H1 (cell line): ENCODE data around the gene ULK1. TPM values are rescaled to one million over a fixed set of nuclear protein-coding genes. Genes with fewer than 3 reads are reported as not detected.

ENCODE experiments used
- CTCF ChIA-PET: fragments of 300-600 bp; sonication (Branson Sonifier 250); formaldehyde crosslinking; loops from one replicate; lab custom pipeline; 2021; ENCODE audit not compliant: partially characterized antibody; lab: Charles Lee
- POLR2A ChIA-PET: fragments of 300-600 bp; sonication (Branson Sonifier 250); formaldehyde crosslinking; loops from one replicate; lab custom pipeline; 2021; ENCODE audit warnings: inconsistent platforms; ENCODE audit not compliant: partially characterized antibody; lab: Charles Lee
- DNase-seq, 2 experiments: peaks; one replicate each; pipeline versions ENCODE4 v3.0.0 to v3.0.0-alpha.2; 2010 to 2022; ENCODE audit warnings: low spot score in 2 of 2, low read depth in 1 of 2, mixed read lengths in 1 of 2
- FAIRE-seq: peaks from 2 replicates; lab custom pipeline; 2011; peaks lifted over from hg19 to GRCh38; lab: Jason Lieb, UNC
- H2AFZ ChIP-seq: 2 replicates; pipeline ENCODE4 v1.8.1; 2012; ENCODE audit warnings: low read length, inconsistent platforms
- H2AK5ac ChIP-seq: 2 replicates; pipeline ENCODE4 v1.6.1; 2013; ENCODE audit warnings: low read depth, low read length
- H2BK120ac ChIP-seq: replicated peaks from 2 replicates; pipeline ENCODE3; 2013; ENCODE audit warnings: low read depth, low read length, inconsistent platforms
- H2BK12ac ChIP-seq: 2 replicates; pipeline ENCODE4 v1.6.1; 2013; ENCODE audit warnings: low read depth, low read length
- H2BK15ac ChIP-seq: 2 replicates; pipeline ENCODE4 v1.6.1; 2013; ENCODE audit warnings: low read length
- H2BK20ac ChIP-seq: 2 replicates; pipeline ENCODE4 v1.6.1; 2013; ENCODE audit warnings: low read length
- H2BK5ac ChIP-seq: 2 replicates; pipeline ENCODE4 v1.6.1; 2013; ENCODE audit warnings: low read depth, low read length
- H3K14ac ChIP-seq: 2 replicates; pipeline ENCODE4 v1.6.1; 2013; ENCODE audit warnings: inconsistent platforms; ENCODE audit not compliant: insufficient read length
- H3K18ac ChIP-seq: 2 replicates; pipeline ENCODE4 v1.6.1; 2013; ENCODE audit warnings: low read length; ENCODE audit errors: extremely low read depth
- H3K23ac ChIP-seq: 2 replicates; pipeline ENCODE4 v1.6.1; 2013; ENCODE audit warnings: inconsistent platforms; ENCODE audit not compliant: insufficient read length
- H3K23me2 ChIP-seq: 2 replicates; pipeline ENCODE4 v1.6.1; 2013; ENCODE audit warnings: low read depth, low read length
- H3K27ac ChIP-seq: 2 replicates; pipeline ENCODE4 v1.6.1; 2011; ENCODE audit warnings: low read depth, low read length, inconsistent platforms
- H3K27me3 ChIP-seq, 4 experiments: replicated peaks in 1 of 4; 1 replicate in 1 of 4; 2 replicates in 3 of 4; pipeline versions ENCODE4 v1.6.1 to v1.8.1; 2011 to 2013; ENCODE audit warnings: low read length in 3 of 4, mild to moderate bottlenecking in 3 of 4, inconsistent platforms in 2 of 4, mixed read lengths in 2 of 4, moderate library complexity in 1 of 4; ENCODE audit not compliant: control insufficient read depth in 3 of 4, insufficient read depth in 3 of 4; ENCODE audit errors: extremely low read depth in 1 of 4
- H3K36me3 ChIP-seq, 4 experiments: 2 replicates each; pipeline versions ENCODE4 v1.6.1 to v1.8.1; 2011 to 2013; ENCODE audit warnings: mild to moderate bottlenecking in 4 of 4, low read length in 3 of 4, moderate library complexity in 2 of 4, control low read depth in 1 of 4, inconsistent platforms in 1 of 4; ENCODE audit not compliant: insufficient read depth in 4 of 4, control insufficient read depth in 2 of 4
- H3K4ac ChIP-seq: replicated peaks from 2 replicates; pipeline ENCODE3; 2013; ENCODE audit warnings: low read length, low read depth, mixed read lengths, inconsistent platforms; ENCODE audit not compliant: insufficient read length
- H3K4me1 ChIP-seq, 4 experiments: replicated peaks in 1 of 4; 1 replicate in 1 of 4; 2 replicates in 3 of 4; pipeline versions ENCODE4 v1.6.1 to v1.8.1; 2011 to 2013; ENCODE audit warnings: low read length in 3 of 4, inconsistent platforms in 2 of 4, mixed read lengths in 1 of 4; ENCODE audit not compliant: insufficient read depth in 4 of 4, control insufficient read depth in 3 of 4
- H3K4me2 ChIP-seq, 2 experiments: 2 replicates each; pipeline versions ENCODE4 v1.6.1 to v1.8.1; 2011 to 2013; ENCODE audit warnings: low read depth in 2 of 2, low read length in 2 of 2, control low read depth in 1 of 2, inconsistent platforms in 1 of 2, mild to moderate bottlenecking in 1 of 2; ENCODE audit not compliant: insufficient read depth in 1 of 2
- H3K4me3 ChIP-seq, 4 experiments: fragments of 200-600, 300-600 bp in 1 of 4; sonication (generic), shearing (Covaris generic), sonication (Bioruptor Twin) in 1 of 4; 2 replicates each; pipeline versions ENCODE4 v1.5.1 to v1.8.1; 2011 to 2016; ENCODE audit warnings: low read length in 4 of 4, low read depth in 3 of 4, control low read depth in 2 of 4, inconsistent platforms in 2 of 4, mild to moderate bottlenecking in 2 of 4, mixed read lengths in 1 of 4, moderate library complexity in 1 of 4; ENCODE audit not compliant: insufficient read depth in 2 of 4; ENCODE audit errors: extremely low read depth in 1 of 4
- H3K56ac ChIP-seq: replicated peaks from 2 replicates; pipeline ENCODE3; 2013; ENCODE audit warnings: low read depth, mild to moderate bottlenecking, mixed read lengths, low read length, inconsistent platforms; ENCODE audit not compliant: insufficient read length
- H3K79me1 ChIP-seq: 2 replicates; pipeline ENCODE4 v1.6.1; 2013; ENCODE audit warnings: low read depth, low read length, control low read depth
- H3K79me2 ChIP-seq, 2 experiments: 2 replicates each; pipeline versions ENCODE4 v1.6.1 to v1.8.1; 2012 to 2013; ENCODE audit warnings: low read length in 2 of 2, mild to moderate bottlenecking in 2 of 2, inconsistent platforms in 1 of 2; ENCODE audit not compliant: insufficient read depth in 2 of 2, control insufficient read depth in 1 of 2
- H3K9ac ChIP-seq, 4 experiments: replicated peaks in 1 of 4; 1 replicate in 1 of 4; 2 replicates in 3 of 4; pipeline versions ENCODE4 v1.6.1 to v1.8.1; 2011 to 2013; ENCODE audit warnings: low read depth in 3 of 4, low read length in 3 of 4, control low read depth in 2 of 4, mild to moderate bottlenecking in 2 of 4, moderate library complexity in 2 of 4, inconsistent platforms in 1 of 4; ENCODE audit errors: extremely low read depth in 1 of 4
- H3K9me3 ChIP-seq, 2 experiments: 2 replicates each; pipeline versions ENCODE4 v1.6.1 to v1.8.1; 2012 to 2013; ENCODE audit warnings: mild to moderate bottlenecking in 2 of 2, moderate library complexity in 2 of 2, control low read depth in 1 of 2, inconsistent platforms in 1 of 2, low read depth in 1 of 2, low read length in 1 of 2, mixed read lengths in 1 of 2; ENCODE audit not compliant: insufficient read depth in 2 of 2
- H4K20me1 ChIP-seq, 2 experiments: replicated peaks in 1 of 2; 2 replicates each; pipeline versions ENCODE3 to v1.8.1; 2011 to 2013; ENCODE audit warnings: inconsistent platforms in 2 of 2, low read length in 2 of 2, mild to moderate bottlenecking in 1 of 2; ENCODE audit not compliant: insufficient read depth in 2 of 2, control insufficient read depth in 1 of 2
- H4K5ac ChIP-seq: 2 replicates; pipeline ENCODE4 v1.6.1; 2013; ENCODE audit warnings: low read length, low read depth, mixed read lengths, inconsistent platforms; ENCODE audit not compliant: insufficient read length
- H4K8ac ChIP-seq: 2 replicates; pipeline ENCODE4 v1.8.0; 2013; ENCODE audit warnings: mild to moderate bottlenecking, moderate library complexity, low read length, inconsistent platforms; ENCODE audit not compliant: insufficient read depth; ENCODE audit errors: extremely low read depth
- H4K91ac ChIP-seq: replicated peaks from 2 replicates; pipeline ENCODE3; 2013; ENCODE audit warnings: low read length, mixed read lengths, inconsistent platforms; ENCODE audit not compliant: insufficient read length
- KDM5A ChIP-seq: fragments of 200-600 bp; IDR thresholded peaks from 2 replicates; pipeline ENCODE4 v1.7.1; 2012; ENCODE audit warnings: mild to moderate bottlenecking, low read length, inconsistent platforms, mixed read lengths
- POLR2A ChIP-seq, 2 experiments: IDR thresholded peaks; 1 replicate in 1 of 2; 2 replicates in 1 of 2; pipeline ENCODE4 v1.6.1; 2011; ENCODE audit warnings: low read depth in 2 of 2, low read length in 2 of 2, mild to moderate bottlenecking in 2 of 2; ENCODE audit errors: control extremely low read depth in 1 of 2
- POLR2AphosphoS5 ChIP-seq: IDR thresholded peaks from 2 replicates; pipeline ENCODE4 v1.6.1; 2011; ENCODE audit warnings: low read depth, low read length
- WGBS, 2 experiments: shearing (Covaris generic) in 1 of 2; methylation state at CpG; one replicate each; pipeline versions ENCODE4 v1.1.6 to v1.1.7; 2013 to 2015; ENCODE audit warnings: low lambda C conversion rate in 2 of 2, mixed read lengths in 2 of 2, inconsistent platforms in 1 of 2, low coverage in 1 of 2, missing lambda C conversion rate in 1 of 2; ENCODE audit not compliant: insufficient replicate concordance in 2 of 2, insufficient coverage in 1 of 2, insufficient read length in 1 of 2; ENCODE audit errors: extremely low coverage in 1 of 2, missing lambda C conversion rate in 1 of 2; 5-methylcytosine and 5-hydroxymethylcytosine counted together
- polyA plus RNA-seq, 7 experiments: library from polyadenylated mRNA; depleted of rRNA in 3 of 7; stranded (reverse) in 5 of 7; unstranded in 2 of 7; fragments of >200 nt in 5 of 7; fragments of 200-250 nt in 2 of 7; gene quantifications; 1 replicate in 5 of 7; 2 replicates in 1 of 7; 4 replicates in 1 of 7; pipeline versions ENCODE4 v1.2.1 to v1.2.3, GENCODE V29; 2011 to 2013; ENCODE audit warnings: missing spikeins in 2 of 7, mixed read lengths in 2 of 7
- total RNA-seq: library from RNA; stranded (reverse); fragmentation: NEBNext Ultra II Directional; extraction: Animal tissue kit (Norgen Biotek cat#: 25700); gene quantifications from 2 replicates; pipeline ENCODE4 v1.2.1, GENCODE V29; 2021

ULK1 gene
- total and polyA plus RNA-seq, 2 of the 8 experiments (the other 6 are each of a cell fraction or from before 2014, with no cell fraction given): 13.0 to 44.1 TPM

DNA sequence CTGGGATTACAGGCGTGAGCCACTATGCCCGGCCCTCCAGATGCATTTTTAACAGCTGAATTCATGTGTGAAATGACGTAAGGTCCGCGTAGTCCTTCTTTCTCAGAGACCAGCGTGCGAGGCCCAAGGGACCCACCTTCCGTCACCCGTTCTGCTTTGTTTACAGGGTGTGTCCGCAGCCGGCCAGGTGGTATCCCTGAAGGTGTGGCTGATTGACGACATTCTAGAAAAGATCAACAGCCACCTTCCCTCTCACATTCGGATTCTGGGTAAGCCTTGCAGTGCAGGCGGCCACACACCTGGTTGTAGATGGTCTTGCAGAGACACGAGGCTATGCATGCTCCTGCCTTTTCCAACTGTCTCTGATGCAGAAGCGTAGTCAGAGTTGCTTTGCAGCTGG, 44.6 kb downstream of the ULK1 start:
- WGBS, 2 experiments: 90% methylated on average over 16 of the region's 16 CpGs; no CpG with 5 or more reads in 1 of the 2 experiments
- Histone ChIP-seq H3K9me3 (no peaks in the 10 kb centered on the region), H2BK15ac (no peak overlapping the region), H3K9ac (no peak overlapping the region), H2BK20ac (no peak overlapping the region), H3K4me2 (no peak overlapping the region), H4K20me1 (peaks cover 0 to 15% of the 10 kb centered on the region in 2 experiments), H4K91ac (no peak overlapping the region), H3K23ac (no peak overlapping the region), H3K79me1 (no peaks in the 10 kb centered on the region), H2BK5ac (no peak overlapping the region), H3K27ac (no peak overlapping the region), H3K79me2 (no peaks in the 10 kb centered on the region), H2AFZ (no peak overlapping the region), H3K4me1 (no peaks in the 10 kb centered on the region), H3K4me3 (no peak overlapping the region), H3K18ac (no peak overlapping the region), H4K5ac (no peak overlapping the region), H4K8ac (no peak overlapping the region), H3K23me2 (no peaks in the 10 kb centered on the region), H3K14ac (no peak overlapping the region), H3K4ac (no peak overlapping the region), H2AK5ac (no peak overlapping the region), H2BK120ac (no peak overlapping the region), H2BK12ac (no peak overlapping the region), H3K36me3 (peaks cover 24 to 70% (median 59%) of the 10 kb centered on the region in 4 experiments), H3K56ac (no peak overlapping the region), H3K27me3 (no peaks in the 10 kb centered on the region)
- ChIA-PET CTCF (interaction anchor here (1.3 kb wide), 1 partner anchor 18 kb away, joined by 3 read pairs; no protein-coding TSS in a partner anchor), POLR2A (interaction anchor here (0.7 to 3.4 kb wide), 5 partner anchors 10 to 144 kb away, joined by 3 to 25 read pairs (median 3); partner anchors contain the start of gene PUS1)
- no peak for FAIRE-seq
- TF ChIP-seq POLR2AphosphoS5: 0 out of 2 replicates have a peak, but pooled peaks have one; percentile 28
- 0 out of 3 replicates have a peak, but pooled peaks of 1 of the 2 experiments have one; percentile 34 for TF ChIP-seq POLR2A (IDR thresholded peaks at IDR 0.05; ENCODE audit: control extremely low read depth in 1 of 2, low read depth in 2 of 2, low read length in 2 of 2)
- TF ChIP-seq KDM5A: no peak
- no peak for DNase-seq
